Neuronal stem cell (in vitro differentiated cells): ENCODE measurements around the gene GPR55.

Source experiments
- DNase-seq: peaks from one replicate; pipeline ENCODE4 v3.0.0-alpha.2; 2013; ENCODE audit warnings: low spot score
- H2AFZ ChIP-seq: one replicate; pipeline ENCODE4 v1.6.1; 2013; ENCODE audit warnings: mild to moderate bottlenecking, low read length, inconsistent platforms
- H2AK5ac ChIP-seq: 2 replicates; pipeline ENCODE4 v1.6.1; 2013; ENCODE audit warnings: low read depth, mild to moderate bottlenecking, inconsistent platforms, low read length, moderate library complexity, mixed read lengths
- H2BK120ac ChIP-seq: 2 replicates; pipeline ENCODE4 v1.6.1; 2013; ENCODE audit warnings: low read depth, mild to moderate bottlenecking, inconsistent platforms, low read length, moderate library complexity, mixed read lengths
- H2BK12ac ChIP-seq: one replicate; pipeline ENCODE4 v1.6.1; 2013; ENCODE audit warnings: low read length, inconsistent platforms
- H2BK15ac ChIP-seq: 2 replicates; pipeline ENCODE4 v1.6.1; 2013; ENCODE audit warnings: mild to moderate bottlenecking, low read length, inconsistent platforms, mixed read lengths
- H2BK5ac ChIP-seq: one replicate; pipeline ENCODE4 v1.6.1; 2013; ENCODE audit warnings: inconsistent platforms, mild to moderate bottlenecking, low read length, moderate library complexity
- H3K14ac ChIP-seq: one replicate; pipeline ENCODE4 v1.6.1; 2013; ENCODE audit warnings: low read length, inconsistent platforms
- H3K18ac ChIP-seq: 2 replicates; pipeline ENCODE4 v1.6.1; 2013; ENCODE audit warnings: low read length, inconsistent platforms
- H3K23ac ChIP-seq: 2 replicates; pipeline ENCODE4 v1.6.1; 2013; ENCODE audit warnings: low read depth, mild to moderate bottlenecking, mixed read lengths, low read length, inconsistent platforms; ENCODE audit not compliant: poor library complexity
- H3K27ac ChIP-seq: replicated peaks from 3 replicates; pipeline ENCODE4 v1.5.1; 2013; ENCODE audit warnings: low read length, inconsistent platforms
- H3K27me3 ChIP-seq, 3 experiments: 2 replicates each; pipeline ENCODE4 v1.6.1; 2013; ENCODE audit warnings: low read length in 3 of 3, mild to moderate bottlenecking in 2 of 3, inconsistent platforms in 1 of 3, low read depth in 1 of 3, mixed read lengths in 1 of 3, moderate library complexity in 1 of 3; ENCODE audit not compliant: control insufficient read depth in 3 of 3, insufficient read depth in 3 of 3
- H3K36me3 ChIP-seq, 2 donors: replicated peaks in 1 of 2; 2 replicates each; pipeline ENCODE4 v1.6.1; 2013; ENCODE audit warnings: low read length in 2 of 2; ENCODE audit not compliant: control insufficient read depth in 2 of 2, insufficient read depth in 2 of 2
- H3K4ac ChIP-seq: 2 replicates; pipeline ENCODE4 v1.6.1; 2013; ENCODE audit warnings: inconsistent platforms, mild to moderate bottlenecking, low read length, moderate library complexity
- H3K4me1 ChIP-seq, 2 donors: 1 replicate in 1 of 2; 2 replicates in 1 of 2; pipeline ENCODE4 v1.6.1; 2013; ENCODE audit warnings: low read length in 2 of 2, low read depth in 1 of 2; ENCODE audit not compliant: control insufficient read depth in 2 of 2, insufficient read depth in 1 of 2
- H3K4me2 ChIP-seq: one replicate; pipeline ENCODE4 v1.6.1; 2013; ENCODE audit warnings: mild to moderate bottlenecking, low read length, inconsistent platforms; ENCODE audit not compliant: insufficient read depth, poor library complexity, severe bottlenecking
- H3K4me3 ChIP-seq, 2 donors: 2 replicates each; pipeline ENCODE4 v1.5.1; 2013; ENCODE audit warnings: low read length in 2 of 2, mild to moderate bottlenecking in 2 of 2, inconsistent platforms in 1 of 2, moderate library complexity in 1 of 2
- H3K79me1 ChIP-seq: one replicate; pipeline ENCODE4 v1.6.1; 2013; ENCODE audit warnings: low read depth, mild to moderate bottlenecking, inconsistent platforms, low read length, moderate library complexity
- H3K9ac ChIP-seq: one replicate; pipeline ENCODE4 v1.6.1; 2013; ENCODE audit warnings: mild to moderate bottlenecking, low read depth, low read length, inconsistent platforms; ENCODE audit not compliant: poor library complexity
- H3K9me3 ChIP-seq, 2 donors: replicated peaks in 1 of 2; 2 replicates each; pipeline versions ENCODE3 to v1.6.1; 2013; ENCODE audit warnings: low read length in 2 of 2, mild to moderate bottlenecking in 2 of 2, inconsistent platforms in 1 of 2, low read depth in 1 of 2, mixed read lengths in 1 of 2, moderate library complexity in 1 of 2; ENCODE audit not compliant: control insufficient read depth in 2 of 2, insufficient read depth in 1 of 2
- H4K8ac ChIP-seq: one replicate; pipeline ENCODE4 v1.6.1; 2013; ENCODE audit warnings: low read depth, mild to moderate bottlenecking, inconsistent platforms, low read length, moderate library complexity
- H4K91ac ChIP-seq: one replicate; pipeline ENCODE4 v1.6.1; 2013; ENCODE audit warnings: low read length, low read depth, mild to moderate bottlenecking, inconsistent platforms; ENCODE audit not compliant: poor library complexity
- WGBS, 2 donors: extraction: QIAGEN DNeasy Blood & Tissue Kit; methylation state at CpG; one replicate each; pipeline ENCODE4 v1.1.7; 2013; ENCODE audit warnings: missing lambda C conversion rate in 2 of 2, mixed read lengths in 1 of 2; ENCODE audit not compliant: insufficient read length in 2 of 2, insufficient replicate concordance in 1 of 2; ENCODE audit errors: extremely low coverage in 2 of 2; 5-methylcytosine and 5-hydroxymethylcytosine counted together

Gene GPR55

GRCh38 chr2:230922951-230923717 lies 1.9 kb downstream of the GPR55 start:
- DNase-seq = no peak
- H3K27me3 ChIP-seq = no peaks in the 10 kb centered on the region
- WGBS, 2 donors = no CpG with 5 or more reads among the region's 16 CpGs
- H2AFZ ChIP-seq = no peak overlapping the region
- H4K91ac ChIP-seq = no peak overlapping the region
- no peak overlapping the region for H4K8ac ChIP-seq
- H2BK120ac ChIP-seq = no peak overlapping the region
- no peaks in the 10 kb centered on the region for H3K36me3 ChIP-seq
- H3K79me1 ChIP-seq = no peaks in the 10 kb centered on the region
- H3K23ac ChIP-seq = no peak overlapping the region
- H3K4me3 ChIP-seq = no peak overlapping the region
- H3K18ac ChIP-seq = peak overlapping the region; percentile 77
- H3K27ac ChIP-seq = no peak overlapping the region
- peaks cover 0 to 8% of the 10 kb centered on the region in 2 donors for H3K4me1 ChIP-seq
- no peak overlapping the region for H3K14ac ChIP-seq
- H3K9ac ChIP-seq = no peak overlapping the region
- no peak overlapping the region for H2BK12ac ChIP-seq
- H2BK5ac ChIP-seq = no peak overlapping the region
- no peak overlapping the region for H3K4ac ChIP-seq
- H2AK5ac ChIP-seq = no peak overlapping the region
- H3K9me3 ChIP-seq = no peaks in the 10 kb centered on the region
- H3K4me2 ChIP-seq = no peak overlapping the region
- peak overlapping the region; percentile 94 for H2BK15ac ChIP-seq

DNA sequence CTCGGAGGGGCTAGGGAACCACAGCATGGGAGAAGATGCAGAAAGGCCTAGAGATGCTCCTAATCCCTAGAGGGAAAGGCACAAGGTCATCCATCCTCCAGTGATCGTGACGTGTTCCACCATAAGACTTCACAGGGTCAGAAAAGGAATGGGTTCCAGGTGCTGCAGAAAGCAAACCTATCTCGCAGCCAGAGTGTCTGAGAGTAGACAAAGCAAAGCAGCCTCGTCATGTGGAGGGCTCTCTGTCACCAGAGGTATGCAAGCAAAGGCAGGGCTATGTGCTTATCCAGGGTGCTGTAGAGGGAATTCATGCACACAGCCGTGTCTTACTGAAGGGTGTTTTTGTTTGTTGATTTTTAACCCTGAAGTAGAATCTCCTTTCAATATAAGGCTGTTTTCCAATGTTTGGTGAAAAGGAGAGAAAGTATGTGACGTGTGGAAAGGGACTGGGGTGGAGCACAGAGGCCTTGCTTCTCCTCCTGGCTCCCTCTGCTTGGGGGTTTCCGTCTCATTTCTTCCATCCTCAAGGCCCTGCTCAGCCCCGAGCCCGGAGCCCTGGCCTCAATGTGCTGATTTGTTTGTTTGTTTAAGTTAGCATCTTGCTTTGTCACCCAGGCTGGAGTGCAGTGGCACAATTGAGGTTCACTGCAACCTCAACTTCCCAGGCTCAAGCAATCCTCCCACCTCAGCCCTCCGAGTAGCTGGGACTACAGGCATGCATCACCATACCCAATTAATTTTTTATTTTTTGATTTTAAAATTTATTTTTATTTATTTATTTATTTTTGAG lies 3.0 kb downstream of the GPR55 start:
- no peak overlapping the region for H3K14ac ChIP-seq
- H3K4me2 ChIP-seq = no peak overlapping the region
- WGBS, 2 donors = no CpG with 5 or more reads among the region's 11 CpGs
- H3K27ac ChIP-seq = no peak overlapping the region
- no peak overlapping the region for H2AK5ac ChIP-seq
- no peaks in the 10 kb centered on the region for H3K27me3 ChIP-seq
- no peak overlapping the region for H2BK5ac ChIP-seq
- H3K79me1 ChIP-seq = no peaks in the 10 kb centered on the region
- no peak overlapping the region for H4K91ac ChIP-seq
- H3K23ac ChIP-seq = no peak overlapping the region
- H3K4ac ChIP-seq = no peak overlapping the region
- no peaks in the 10 kb centered on the region for H3K9me3 ChIP-seq
- peaks cover 0 to 8% of the 10 kb centered on the region in 2 donors for H3K4me1 ChIP-seq
- H3K9ac ChIP-seq = no peak overlapping the region
- no peak overlapping the region for H2BK15ac ChIP-seq
- H3K18ac ChIP-seq = peak overlapping the region; percentile 70
- H3K36me3 ChIP-seq = no peaks in the 10 kb centered on the region
- H2BK12ac ChIP-seq = no peak overlapping the region
- no peak overlapping the region for H4K8ac ChIP-seq
- DNase-seq = no peak
- peak overlapping the region; percentile 12 for H2AFZ ChIP-seq
- no peak overlapping the region for H2BK120ac ChIP-seq
- H3K4me3 ChIP-seq = no peak overlapping the region

GRCh38 chr2:230920167-230920566 lies 4.9 kb downstream of the GPR55 start:
- no peak overlapping the region for H3K23ac ChIP-seq
- no CpG with 5 or more reads among the region's 2 CpGs for WGBS, 2 donors
- DNase-seq = no peak

GRCh38 chr2:230919681-230920080 lies 5.4 kb downstream of the GPR55 start:
- Histone ChIP-seq H3K4me2 (no peak overlapping the region), H2BK15ac (no peak overlapping the region), H3K36me3 (no peaks in the 10 kb centered on the region), H3K4me3 (no peak overlapping the region), H3K4me1 (peaks cover 5 to 20% of the 10 kb centered on the region in 2 donors), H2BK120ac (no peak overlapping the region), H3K23ac (no peak overlapping the region), H3K9me3 (no peaks in the 10 kb centered on the region), H3K14ac (no peak overlapping the region), H3K27me3 (no peaks in the 10 kb centered on the region), H3K4ac (no peak overlapping the region), H2AFZ (no peak overlapping the region), H4K91ac (no peak overlapping the region), H3K9ac (no peak overlapping the region), H3K79me1 (no peaks in the 10 kb centered on the region), H2BK12ac (no peak overlapping the region), H2BK5ac (no peak overlapping the region), H3K27ac (no peak overlapping the region), H2AK5ac (no peak overlapping the region), H3K18ac (no peak overlapping the region), H4K8ac (no peak overlapping the region)
- no CpG with 5 or more reads among the region's 2 CpGs for WGBS, 2 donors
- DNase-seq = no peak

More at GRCh38 chr2:230920167-230920566, 4.9 kb downstream of the GPR55 start:
- no peak overlapping the region for H3K18ac ChIP-seq
- H2AFZ ChIP-seq = no peak overlapping the region
- no peak overlapping the region for H4K91ac ChIP-seq
- H3K4me1 ChIP-seq = peaks cover 1 to 15% of the 10 kb centered on the region in 2 donors
- H3K9ac ChIP-seq = no peak overlapping the region
- no peak overlapping the region for H3K14ac ChIP-seq
- no peak overlapping the region for H3K4ac ChIP-seq
- no peaks in the 10 kb centered on the region for H3K27me3 ChIP-seq
- no peak overlapping the region for H3K27ac ChIP-seq
- H3K4me2 ChIP-seq = no peak overlapping the region
- H2BK120ac ChIP-seq = no peak overlapping the region
- no peak overlapping the region for H3K4me3 ChIP-seq
- no peak overlapping the region for H2BK12ac ChIP-seq
- H3K36me3 ChIP-seq = no peaks in the 10 kb centered on the region
- no peak overlapping the region for H2AK5ac ChIP-seq
- H2BK5ac ChIP-seq = no peak overlapping the region
- no peak overlapping the region for H4K8ac ChIP-seq
- no peaks in the 10 kb centered on the region for H3K79me1 ChIP-seq
- H2BK15ac ChIP-seq = no peak overlapping the region
- no peaks in the 10 kb centered on the region for H3K9me3 ChIP-seq
